HL-60 (cell line): Measurements from ENCODE around the gene GGT7.

ENCODE experiments used
- DNase-seq, 2 experiments: peaks; one replicate each; pipeline ENCODE4 v3.0.0-alpha.2; 2010 to 2020; ENCODE audit warnings: low read depth in 1 of 2, low spot score in 1 of 2
- H3K27ac ChIP-seq: fragments of 250-450 bp; sonication (Bioruptor Pico); replicated peaks from 2 replicates; pipeline ENCODE4 v1.5.1; 2020; ENCODE audit warnings: mild to moderate bottlenecking, moderate library complexity
- H3K27me3 ChIP-seq: fragments of 250-450 bp; sonication (Bioruptor Pico); 2 replicates; pipeline ENCODE4 v1.5.1; 2021; ENCODE audit warnings: mild to moderate bottlenecking, moderate library complexity; ENCODE audit not compliant: insufficient read depth, poor library complexity, severe bottlenecking
- H3K4me3 ChIP-seq: replicated peaks from 2 replicates; pipeline ENCODE4 v1.5.1; 2011; ENCODE audit warnings: mild to moderate bottlenecking, control low read depth, low read length; ENCODE audit not compliant: insufficient read depth
- CTCF ChIP-seq: IDR thresholded peaks from one replicate; pipeline ENCODE4 v1.5.1; 2011; ENCODE audit warnings: low read length, control low read depth, inconsistent platforms; ENCODE audit not compliant: insufficient read depth
- GABPA ChIP-seq: IDR thresholded peaks from 2 replicates; pipeline ENCODE4 v1.6.1; 2012; ENCODE audit warnings: low read depth
- POLR2AphosphoS5 ChIP-seq: IDR thresholded peaks from 2 replicates; pipeline ENCODE4 v1.6.1; 2012; ENCODE audit warnings: low read depth
- REST ChIP-seq: IDR thresholded peaks from 2 replicates; pipeline ENCODE4 v1.6.1; 2012; ENCODE audit warnings: low read depth; ENCODE audit not compliant: insufficient replicate concordance
- SPI1 ChIP-seq: IDR thresholded peaks from 2 replicates; pipeline ENCODE4 v1.6.1; 2012; ENCODE audit warnings: low read depth, mild to moderate bottlenecking, borderline replicate concordance

The GGT7 gene

GRCh38 chr20:34894723-34895122 is 22.1 kb upstream of the GGT7 start:
- no peaks in the 10 kb centered on the region for H3K27me3 ChIP-seq
- H3K27ac ChIP-seq, result no peak overlapping the region
- no peak for DNase-seq
- no peak overlapping the region for H3K4me3 ChIP-seq
- TF ChIP-seq POLR2AphosphoS5 (no peak), CTCF (no peak), REST (no peak), GABPA (no peak), SPI1 (no peak)

- no peak for DNase-seq
- Histone ChIP-seq H3K4me3 (no peak overlapping the region), H3K27ac (no peak overlapping the region), H3K27me3 (no peaks in the 10 kb centered on the region)
- TF ChIP-seq SPI1 (no peak), GABPA (no peak), POLR2AphosphoS5 (no peak), CTCF (no peak), REST (no peak)
Observed at GRCh38 chr20:34892671-34893070, 20.0 kb upstream of the GGT7 start.

- TF ChIP-seq REST (no peak), CTCF (no peak), SPI1 (peak; percentile 26; the same call in 1 of the 2 replicates), GABPA (no peak), POLR2AphosphoS5 (no peak)
- H3K27me3 ChIP-seq, result no peaks in the 10 kb centered on the region
- no peak overlapping the region for H3K4me3 ChIP-seq
- peak overlapping the region; percentile 52 for H3K27ac ChIP-seq
- peak; percentile 61 to 67 for DNase-seq
Observed at GRCh38 chr20:34891166-34892062, 18.8 kb upstream of the GGT7 start.
